Thoracic aorta endothelial cell (primary cell): ENCODE results near the gene DGKA. TPM values are rescaled to one million over a fixed set of nuclear protein-coding genes. Genes with fewer than 3 reads are reported as not detected.

Experiments used
- total RNA-seq: library from RNA; depleted of rRNA; stranded (reverse); fragments of >200 nt; gene quantifications from 2 replicates; pipeline ENCODE4 v1.2.3, GENCODE V29; 2012

The DGKA gene
- 62.8 and 69.4 TPM in 2 replicates for total RNA-seq

GRCh38 chr12:55930771-55931316 lies at the start of gene DGKA:
TSS of gene DGKA (plus strand) at chr12:55931162. CDS start at chr12:55936504, 5,342 bp downstream.

GRCh38 chr12:55927588-55928502 lies 3.1 kb upstream of the DGKA start, which contains the start of gene PYM1:
TSS of gene PYM1 (minus strand) at chr12:55927894. CDS start at chr12:55927761, 133 bp downstream.

DNA sequence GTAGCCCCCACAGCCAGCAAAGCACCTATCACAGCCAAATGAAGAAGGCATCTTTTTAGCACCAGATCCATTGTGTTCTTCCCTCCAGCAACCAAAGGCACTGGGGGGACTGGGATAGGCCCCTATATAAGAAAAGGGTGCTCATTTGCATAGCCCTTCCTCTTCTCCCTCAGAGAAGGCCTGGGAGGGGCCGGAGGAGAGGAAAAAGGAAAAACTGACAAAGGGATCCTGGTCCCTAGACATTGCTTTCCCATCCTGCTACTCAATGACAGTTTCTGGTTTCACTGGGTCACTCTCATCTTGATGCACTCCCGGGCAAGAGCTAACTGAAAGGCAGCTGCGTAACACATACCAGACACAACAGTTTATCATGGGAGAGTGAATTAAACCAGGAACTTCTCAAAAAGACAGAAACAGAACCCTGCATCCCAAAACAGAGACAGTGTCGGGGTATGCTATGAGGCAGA lies 35.0 kb downstream of the DGKA start, which contains the start of gene PMEL:
TSS of gene PMEL (minus strand) at position 102 of the 467 bp plus-strand sequence. CDS start at position 71, 31 bp downstream.

GRCh38 chr12:55966408-55967281 lies 35.7 kb downstream of the DGKA start, which contains the start of gene CDK2:
TSS of gene CDK2 (plus strand) at chr12:55966830. CDS start at chr12:55967009, 179 bp downstream.

DNA sequence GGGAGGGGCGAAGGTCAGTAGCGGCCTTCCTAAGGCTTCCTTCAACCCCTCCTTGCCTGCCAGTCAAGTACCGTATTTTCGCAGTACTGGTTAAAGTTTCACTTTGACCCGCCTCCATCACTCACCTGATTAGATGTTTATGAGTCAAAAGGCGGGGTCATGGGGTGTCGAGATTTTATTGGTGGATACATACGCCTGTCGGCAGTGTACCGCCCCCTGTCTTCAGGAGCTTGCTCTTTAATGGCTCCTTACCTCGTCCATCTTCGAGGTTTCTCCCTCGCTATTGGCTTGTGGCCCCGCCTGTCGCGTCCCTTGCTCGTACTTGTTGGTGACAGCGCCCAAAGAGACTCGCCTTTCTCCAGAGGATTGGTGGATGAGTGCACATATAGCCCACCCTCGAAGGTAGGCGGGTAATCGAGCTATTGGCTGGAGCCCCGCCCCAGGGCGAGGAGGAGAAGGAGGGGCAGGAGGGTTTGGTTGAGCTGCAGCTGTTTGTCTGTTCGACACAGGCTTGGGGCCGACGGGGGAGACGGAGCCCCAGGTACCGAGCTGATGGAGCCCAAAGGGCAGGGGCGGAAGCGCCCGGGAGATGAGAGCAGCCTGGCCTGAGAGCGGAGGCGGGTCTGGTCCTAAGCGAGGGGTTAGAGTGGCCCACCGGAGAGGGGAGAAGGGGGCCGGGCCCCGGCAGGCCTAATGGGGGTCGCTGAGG lies 42.8 kb downstream of the DGKA start, which contains the start of gene RAB5B:
TSS of gene RAB5B (plus strand) at position 480 of the 709 bp plus-strand sequence. CDS start 12,883 bp downstream, outside the sequence.

GRCh38 chr12:55996715-55997534 lies 66.0 kb downstream of the DGKA start, which contains the start of gene SUOX:
TSS of gene SUOX (plus strand) at chr12:55997276. CDS start at chr12:56002222, 4,946 bp downstream.

Other genes starting within 250 kb of the DGKA start
- 0.40 and 0.57 TPM in 2 replicates for gene ITGA7, start 223.3 kb upstream of the DGKA start, total RNA-seq
- gene BLOC1S1, start 215.1 kb upstream of the DGKA start, total RNA-seq: 46.5 and 50.1 TPM in 2 replicates
- 1.3 and 1.5 TPM in 2 replicates for gene RDH5, start 210.8 kb upstream of the DGKA start, total RNA-seq
- 713 and 1,112 TPM in 2 replicates for gene CD63, start 202.2 kb upstream of the DGKA start, total RNA-seq
- 4.5 and 8.6 TPM in 2 replicates for gene GDF11, start 188.0 kb upstream of the DGKA start, total RNA-seq
- 97.2 and 125 TPM in 2 replicates for gene SARNP, start 113.4 kb upstream of the DGKA start, total RNA-seq
- gene ORMDL2, start 113.1 kb upstream of the DGKA start, total RNA-seq: 21.3 and 22.2 TPM in 2 replicates
- 32.4 and 43.6 TPM in 2 replicates for gene DNAJC14, start 101.6 kb upstream of the DGKA start, total RNA-seq
- gene MMP19, start 88.2 kb upstream of the DGKA start, total RNA-seq: 0.36 and 0.53 TPM in 2 replicates
- 22.2 and 27.8 TPM in 2 replicates for gene PYM1, start 3.3 kb upstream of the DGKA start, total RNA-seq
- gene PMEL, start 34.9 kb downstream of the DGKA start, total RNA-seq: 0.36 and 0.40 TPM in 2 replicates
- 43.2 and 53.2 TPM in 2 replicates for gene CDK2, start 35.7 kb downstream of the DGKA start, total RNA-seq
- 57.3 and 71.9 TPM in 2 replicates for gene RAB5B, start 42.9 kb downstream of the DGKA start, total RNA-seq
- gene SUOX, start 66.1 kb downstream of the DGKA start, total RNA-seq: 19.5 and 24.8 TPM in 2 replicates
- gene IKZF4, start 89.9 kb downstream of the DGKA start, total RNA-seq: 1.3 and 1.9 TPM in 2 replicates
- gene RPS26, start 110.8 kb downstream of the DGKA start, total RNA-seq: 1,015 and 1,043 TPM in 2 replicates
- gene ERBB3, start 149.0 kb downstream of the DGKA start, total RNA-seq: 0.43 TPM in 1 of 2 replicates, not detected in the other
- gene PA2G4, start 173.4 kb downstream of the DGKA start, total RNA-seq: 284 and 285 TPM in 2 replicates
- 2,466 and 4,153 TPM in 2 replicates for gene RPL41, start 185.5 kb downstream of the DGKA start, total RNA-seq
- gene ZC3H10, start 187.1 kb downstream of the DGKA start, total RNA-seq: 6.2 and 6.5 TPM in 2 replicates
- gene ESYT1, start 197.1 kb downstream of the DGKA start, total RNA-seq: 259 and 330 TPM in 2 replicates
- 51.1 and 67.2 TPM in 2 replicates for gene MYL6B, start 221.4 kb downstream of the DGKA start, total RNA-seq
- gene MYL6, start 227.2 kb downstream of the DGKA start, total RNA-seq: 1,508 and 2,188 TPM in 2 replicates